HCT116 (cell line): Measurements from ENCODE around the gene WDR88. TPM values are rescaled to one million over a fixed set of nuclear protein-coding genes. Genes with fewer than 3 reads are reported as not detected.

ENCODE experiments used
- ATAC-seq: fragments of 200-7000 bp; cut with Tn5 transposase; 2 replicates; pipeline ENCODE4 v1.9.1; 2020; ENCODE audit warnings: mild to moderate bottlenecking, moderate library complexity
- BruUV-seq: library from RNA; stranded (reverse); fragments of 400-500 nt; replicated peaks from 2 replicates; lab custom pipeline; 2021; lab: Mats Ljungman, UMichigan
- CTCF ChIA-PET: fragments of 300-600 bp; sonication (Branson Sonifier 250); formaldehyde crosslinking; loops from one replicate; lab custom pipeline; 2021; ENCODE audit warnings: antibody characterized with exemption; lab: Charles Lee
- POLR2A ChIA-PET: fragments of 300-600, 350-600 bp; sonication (Branson Sonifier 250); formaldehyde crosslinking; loops from one replicate; lab custom pipeline; 2021; ENCODE audit warnings: antibody characterized with exemption; lab: Charles Lee
- RAD21 ChIA-PET, 2 experiments: fragments of 300-600 bp; sonication (Branson Sonifier 250); formaldehyde crosslinking; loops; one replicate each; lab custom pipeline; 2023; ENCODE audit warnings: low total read pairs in 2 of 2; ENCODE audit not compliant: uncharacterized antibody in 2 of 2, unreplicated experiment in 2 of 2, low non-redundant PET in 1 of 2; lab: Charles Lee
- DNase-seq: peaks from one replicate; pipeline ENCODE4 v3.0.0-alpha.2; 2010; ENCODE audit warnings: low read depth, low spot score
- H2AFZ ChIP-seq: fragments of 200-600 bp; shearing (Covaris generic), sonication (generic); 2 replicates; pipeline ENCODE4 v1.6.1; 2017; ENCODE audit warnings: low read depth, mixed run types, mixed read lengths, antibody characterized with exemption, low read length; ENCODE audit not compliant: poor library complexity, severe bottlenecking
- H3K27ac ChIP-seq: 2 replicates; pipeline ENCODE4 v1.5.1; 2012; ENCODE audit warnings: low read depth, low read length
- H3K27me3 ChIP-seq: fragments of 200-600 bp; sonication (generic); 2 replicates; pipeline ENCODE4 v1.6.1; 2016; ENCODE audit warnings: mixed run types, low read length, mixed read lengths; ENCODE audit not compliant: insufficient read depth
- H3K36me3 ChIP-seq, 2 experiments: fragments of 200-500 bp in 1 of 2; fragments of 200-600 bp in 1 of 2; sonication (Bioruptor generic) in 1 of 2; sonication (generic) in 1 of 2; 2 replicates each; pipeline versions ENCODE4 v1.5.1 to v1.6.1; 2014 to 2016; ENCODE audit warnings: low read length in 2 of 2, inconsistent platforms in 1 of 2, mixed read lengths in 1 of 2, mixed run types in 1 of 2; ENCODE audit not compliant: insufficient read depth in 2 of 2, control insufficient read depth in 1 of 2
- H3K4me1 ChIP-seq, 2 experiments: fragments of 200-600 bp in 1 of 2; sonication (generic) in 1 of 2; 2 replicates each; pipeline versions ENCODE4 v1.5.1 to v1.6.1; 2012 to 2017; ENCODE audit warnings: low read length in 2 of 2, inconsistent platforms in 1 of 2, mild to moderate bottlenecking in 1 of 2, mixed read lengths in 1 of 2, mixed run types in 1 of 2, moderate library complexity in 1 of 2; ENCODE audit not compliant: insufficient read depth in 2 of 2, control insufficient read depth in 1 of 2
- H3K4me2 ChIP-seq: fragments of 200-600 bp; sonication (generic); 2 replicates; pipeline ENCODE4 v1.6.1; 2017; ENCODE audit warnings: mixed run types, low read length, mixed read lengths
- H3K4me3 ChIP-seq, 2 experiments: fragments of 200-600 bp in 1 of 2; sonication (generic) in 1 of 2; replicated peaks in 1 of 2; 2 replicates each; pipeline ENCODE4 v1.5.1; 2011 to 2016; ENCODE audit warnings: low read length in 2 of 2, control low read depth in 1 of 2, low read depth in 1 of 2, mild to moderate bottlenecking in 1 of 2, mixed read lengths in 1 of 2, mixed run types in 1 of 2
- H3K79me2 ChIP-seq: fragments of 200-600 bp; sonication (generic); 2 replicates; pipeline ENCODE4 v1.6.1; 2017; ENCODE audit warnings: mild to moderate bottlenecking, mixed run types, low read length, moderate library complexity, mixed read lengths; ENCODE audit not compliant: insufficient read depth
- H3K9ac ChIP-seq: fragments of 200-600 bp; sonication (generic); 2 replicates; pipeline ENCODE4 v1.6.1; 2016; ENCODE audit warnings: low read length, mixed read lengths
- H3K9me2 ChIP-seq: fragments of 200-600 bp; sonication (generic), shearing (Covaris generic); 2 replicates; pipeline ENCODE4 v1.6.1; 2017; ENCODE audit warnings: mixed run types, mild to moderate bottlenecking, moderate library complexity; ENCODE audit not compliant: insufficient read depth
- H3K9me3 ChIP-seq, 2 experiments: fragments of 200-500 bp in 1 of 2; fragments of 200-600 bp in 1 of 2; sonication (Bioruptor generic) in 1 of 2; sonication (generic) in 1 of 2; 2 replicates each; pipeline ENCODE4 v1.6.1; 2014 to 2017; ENCODE audit warnings: low read length in 2 of 2, mixed read lengths in 2 of 2, inconsistent platforms in 1 of 2, low read depth in 1 of 2, mild to moderate bottlenecking in 1 of 2, mixed run types in 1 of 2, moderate library complexity in 1 of 2; ENCODE audit not compliant: control insufficient read depth in 1 of 2, insufficient read depth in 1 of 2
- H4K20me1 ChIP-seq: fragments of 200-600 bp; sonication (generic), shearing (Covaris generic); 2 replicates; pipeline ENCODE4 v1.6.1; 2017; ENCODE audit warnings: mixed run types, mild to moderate bottlenecking, moderate library complexity; ENCODE audit not compliant: insufficient read depth
- ATF3 ChIP-seq: IDR thresholded peaks from 2 replicates; pipeline ENCODE4 v1.6.1; 2012
- CTCF ChIP-seq, 3 experiments: fragments of 200-600 bp in 1 of 3; sonication (generic) in 1 of 3; IDR thresholded peaks in 2 of 3; conservative IDR thresholded peaks in 1 of 3; 2 replicates each; pipeline ENCODE4 v1.5.1; 2012 to 2017; ENCODE audit warnings: low read depth in 2 of 3, low read length in 2 of 3, antibody characterized with exemption in 1 of 3, borderline replicate concordance in 1 of 3, control low read depth in 1 of 3, mild to moderate bottlenecking in 1 of 3, mixed read lengths in 1 of 3, mixed run types in 1 of 3, moderate library complexity in 1 of 3; ENCODE audit not compliant: insufficient read depth in 1 of 3
- EGR1 ChIP-seq: IDR thresholded peaks from 2 replicates; pipeline ENCODE4 v1.6.1; 2012; ENCODE audit warnings: low read depth
- ELF1 ChIP-seq: IDR thresholded peaks from 2 replicates; pipeline ENCODE4 v1.6.1; 2012; ENCODE audit warnings: low read depth, borderline replicate concordance
- MAX ChIP-seq: IDR thresholded peaks from 2 replicates; pipeline ENCODE4 v1.6.1; 2012
- POLR2A ChIP-seq: IDR thresholded peaks from 2 replicates; pipeline ENCODE4 v1.7.0; 2011; ENCODE audit warnings: borderline replicate concordance; ENCODE audit not compliant: insufficient read depth, insufficient read length; ENCODE audit errors: extremely low read depth
- POLR2AphosphoS5 ChIP-seq: IDR thresholded peaks from 2 replicates; pipeline ENCODE4 v1.6.1; 2011; ENCODE audit warnings: mild to moderate bottlenecking, low read depth, low read length, moderate library complexity
- RAD21 ChIP-seq: IDR thresholded peaks from 2 replicates; pipeline ENCODE4 v1.6.1; 2012; ENCODE audit warnings: low read depth, mild to moderate bottlenecking
- REST ChIP-seq: IDR thresholded peaks from 2 replicates; pipeline ENCODE4 v1.6.1; 2012; ENCODE audit warnings: low read depth
- SIN3A ChIP-seq: IDR thresholded peaks from 2 replicates; pipeline ENCODE4 v1.6.1; 2012; ENCODE audit warnings: low read depth
- SP1 ChIP-seq: IDR thresholded peaks from 2 replicates; pipeline ENCODE4 v1.6.1; 2012; ENCODE audit warnings: low read depth
- TCF7L2 ChIP-seq: IDR thresholded peaks from 2 replicates; pipeline ENCODE4 v1.7.0; 2011; ENCODE audit warnings: borderline replicate concordance, inconsistent platforms; ENCODE audit not compliant: insufficient read depth, insufficient read length; ENCODE audit errors: extremely low read depth
- intact Hi-C: fragments of 100-400 bp; cut with micrococcal nuclease; formaldehyde crosslinking; loops from 2 replicates; pipeline ENCODE4 v1.10.0; 2022
- total RNA-seq: library from RNA; stranded (reverse); gene quantifications from one replicate; pipeline ENCODE4 v1.2.1, GENCODE V29; 2021; ENCODE audit not compliant: unreplicated experiment

WDR88 gene
- total RNA-seq, 1 experiment from 2014 or later = not detected

GRCh38 chr19:33134571-33135041, 2.7 kb downstream of the WDR88 start:
- H3K36me3 ChIP-seq = no peaks in the 10 kb centered on the region
- ChIA-PET CTCF (interaction anchor here (1.3 to 1.6 kb wide), 2 partner anchors 10 to 50 kb away, joined by 3 to 6 read pairs; no protein-coding TSS in a partner anchor), POLR2A (no interaction called here), RAD21 (no interaction called here)
- H3K9me3 ChIP-seq = no peaks in the 10 kb centered on the region
- ATAC-seq (no peak), DNase-seq (no peak)
- no peaks in the 10 kb centered on the region for H3K79me2 ChIP-seq
- no peaks in the 10 kb centered on the region for H3K9me2 ChIP-seq
- H3K9ac ChIP-seq = no peak overlapping the region
- H3K4me1 ChIP-seq = peaks cover 6 to 9% of the 10 kb centered on the region in 2 experiments
- no peaks in the 10 kb centered on the region for H3K27me3 ChIP-seq
- H3K27ac ChIP-seq = no peak overlapping the region
- no TSS peak for BruUV-seq
- H3K4me3 ChIP-seq = no peak overlapping the region
- intact Hi-C loops = no loop called here
- no peaks in the 10 kb centered on the region for H4K20me1 ChIP-seq
- TF ChIP-seq POLR2AphosphoS5 = no peak
- no peak for TF ChIP-seq CTCF (IDR thresholded peaks at IDR 0.05 in 2 of 3, conservative IDR thresholded peaks at IDR 0.05 in 1 of 3; ENCODE audit: borderline replicate concordance in 1 of 3, insufficient read depth in 1 of 3, low read depth in 2 of 3, low read length in 2 of 3)
- TF ChIP-seq MAX = no peak
- no peak for TF ChIP-seq RAD21
- TF ChIP-seq REST = no peak
- TF ChIP-seq SP1 = no peak
- no peak for TF ChIP-seq POLR2A
- no peak for TF ChIP-seq ATF3
- TF ChIP-seq SIN3A = no peak
- TF ChIP-seq ELF1 = no peak
- no peak for TF ChIP-seq TCF7L2
- TF ChIP-seq EGR1 = no peak
- TF ChIP-seq, all 23 proteins: peak for 0
- Histone ChIP-seq H3K4me2 (no peak overlapping the region), H2AFZ (no peak overlapping the region)
